VCaP (cell line): ENCODE results near the gene IFITM10.

Experiments used
- H3K27ac ChIP-seq: fragments of 450-650 bp; 2 replicates; pipeline ENCODE4 v1.5.1; 2017
- CTCF ChIP-seq: fragments of 450-650 bp; conservative IDR thresholded peaks from 2 replicates; pipeline ENCODE4 v1.5.1; 2017; ENCODE audit warnings: mild to moderate bottlenecking, moderate library complexity

The IFITM10 gene

DNA sequence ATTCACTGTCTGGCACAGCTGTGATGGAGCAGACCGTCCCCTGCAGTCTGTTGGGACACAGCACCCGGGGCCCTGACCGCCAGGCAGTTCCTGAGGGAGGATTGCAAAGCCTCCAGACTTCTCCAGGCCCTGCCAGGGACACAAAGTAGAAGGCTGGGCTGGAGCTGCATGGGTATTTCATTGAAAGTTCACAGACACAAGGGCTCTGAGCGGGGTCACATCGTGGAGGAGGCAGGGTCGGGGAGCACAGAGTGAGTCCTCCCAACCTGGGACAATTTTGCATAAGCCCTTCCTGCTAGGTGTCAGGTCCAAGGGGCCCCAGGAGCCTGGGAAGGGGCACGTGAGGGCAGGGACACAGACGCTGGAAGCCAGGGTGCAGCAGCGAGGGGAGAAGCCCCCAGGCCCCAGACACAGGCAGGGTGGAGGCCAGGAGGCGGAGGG is 15.7 kb downstream of the IFITM10 start:
- TF ChIP-seq CTCF: no peak
- H3K27ac ChIP-seq: no peak overlapping the region

GRCh38 chr11:1733716-1734640 is 16.4 kb downstream of the IFITM10 start:
- no peak overlapping the region for H3K27ac ChIP-seq
- no peak for TF ChIP-seq CTCF

- no peak overlapping the region for H3K27ac ChIP-seq
- no peak for TF ChIP-seq CTCF
Observed at GRCh38 chr11:1733009-1733715, 17.2 kb downstream of the IFITM10 start.

GRCh38 chr11:1732418-1733008 is 17.9 kb downstream of the IFITM10 start:
- no peak; the same call in 1 of the 2 replicates for TF ChIP-seq CTCF
- no peak overlapping the region for H3K27ac ChIP-seq

DNA sequence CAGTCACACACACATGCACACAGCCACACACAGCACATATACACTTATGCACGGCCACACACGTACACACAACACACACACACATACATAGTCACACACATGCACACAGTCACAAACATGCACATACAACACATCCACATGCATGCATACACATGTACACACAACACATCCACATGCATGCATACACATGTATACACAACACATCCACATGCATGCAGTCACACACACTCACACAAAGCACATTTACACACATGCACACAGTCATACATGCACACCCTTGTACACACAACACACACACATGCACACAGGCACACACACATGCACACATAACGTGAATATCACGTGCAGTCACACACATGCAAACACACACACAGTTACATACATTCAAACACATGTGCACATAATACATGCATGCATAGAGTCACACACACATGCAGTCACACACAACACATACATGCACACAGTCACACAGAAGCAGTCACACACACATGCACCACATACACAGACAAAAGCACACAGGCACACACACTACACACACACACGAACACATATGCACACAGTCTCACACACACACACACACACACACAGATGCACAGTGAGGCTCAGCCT is 18.8 kb downstream of the IFITM10 start:
- no peak for TF ChIP-seq CTCF

GRCh38 chr11:1730059-1730629 is 20.3 kb downstream of the IFITM10 start:
- no peak overlapping the region for H3K27ac ChIP-seq
- TF ChIP-seq CTCF: no peak

More for the DNA sequence above, 18.8 kb downstream of the IFITM10 start:
- no peak overlapping the region for H3K27ac ChIP-seq

DNA sequence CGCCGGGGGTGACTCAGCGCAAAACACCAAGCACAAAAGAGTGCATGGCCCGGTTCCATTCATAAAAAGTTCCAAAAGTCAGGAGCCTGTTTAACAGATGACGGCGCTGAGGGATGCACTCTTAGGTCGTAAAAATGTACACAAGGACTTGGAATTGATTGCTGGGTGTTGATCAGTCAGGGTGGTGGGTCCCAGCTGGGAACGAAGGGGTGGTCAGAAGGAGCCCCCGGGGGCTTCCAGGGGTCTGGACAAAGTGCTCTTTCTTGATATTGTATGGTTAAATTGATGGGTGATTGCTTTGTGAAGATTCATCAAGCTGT is 20.7 kb downstream of the IFITM10 start:
- TF ChIP-seq CTCF: no peak
- H3K27ac ChIP-seq: no peak overlapping the region
